HEK293T (cell line): ENCODE results near the gene SLC30A1.

Experiments used
- BHLHE40 ChIP-seq: fragments of 450-650 bp; IDR thresholded peaks from 2 replicates; pipeline ENCODE4 v1.6.1; 2016; ENCODE audit warnings: mild to moderate bottlenecking, moderate library complexity, borderline replicate concordance
- CTBP1 ChIP-seq: fragments of 450-650 bp; IDR thresholded peaks from 2 replicates; pipeline ENCODE4 v1.6.1; 2016; ENCODE audit warnings: borderline replicate concordance
- ELF4 ChIP-seq: fragments of 450-650 bp; IDR thresholded peaks from 2 replicates; pipeline ENCODE4 v1.6.1; 2017; ENCODE audit warnings: antibody characterized with exemption
- FOXA1 ChIP-seq: fragments of 450-650 bp; IDR thresholded peaks from 2 replicates; pipeline ENCODE4 v1.6.1; 2016; ENCODE audit warnings: mild to moderate bottlenecking
- FOXK2 ChIP-seq: fragments of 450-650 bp; IDR thresholded peaks from 2 replicates; pipeline ENCODE4 v1.6.1; 2016; ENCODE audit warnings: mild to moderate bottlenecking
- FOXM1 ChIP-seq: fragments of 450-650 bp; IDR thresholded peaks from 2 replicates; pipeline ENCODE4 v1.6.1; 2017; ENCODE audit warnings: mild to moderate bottlenecking, borderline replicate concordance
- HDGF ChIP-seq: fragments of 450-650 bp; IDR thresholded peaks from 2 replicates; pipeline ENCODE4 v1.6.1; 2017; ENCODE audit warnings: antibody characterized with exemption, borderline replicate concordance
- L3MBTL2 ChIP-seq: fragments of 450-650 bp; conservative IDR thresholded peaks from 2 replicates; pipeline ENCODE4 v1.6.1; 2016; ENCODE audit warnings: mild to moderate bottlenecking
- LEF1 ChIP-seq: fragments of 450-650 bp; IDR thresholded peaks from 2 replicates; pipeline ENCODE4 v1.6.1; 2017; ENCODE audit warnings: mild to moderate bottlenecking, borderline replicate concordance
- NFRKB ChIP-seq: fragments of 450-650 bp; IDR thresholded peaks from 2 replicates; pipeline ENCODE4 v1.6.1; 2016; ENCODE audit warnings: mild to moderate bottlenecking, moderate library complexity
- SP1 ChIP-seq: fragments of 450-650 bp; IDR thresholded peaks from 2 replicates; pipeline ENCODE4 v1.6.1; 2017
- SUZ12 ChIP-seq: fragments of 450-650 bp; IDR thresholded peaks from 2 replicates; pipeline ENCODE4 v1.6.1; 2016; ENCODE audit warnings: mild to moderate bottlenecking
- TARDBP ChIP-seq: fragments of 450-650 bp; IDR thresholded peaks from 2 replicates; pipeline ENCODE4 v1.6.1; 2016
- ZNF384 ChIP-seq: fragments of 450-650 bp; IDR thresholded peaks from 2 replicates; pipeline ENCODE4 v1.6.1; 2016

DNA sequence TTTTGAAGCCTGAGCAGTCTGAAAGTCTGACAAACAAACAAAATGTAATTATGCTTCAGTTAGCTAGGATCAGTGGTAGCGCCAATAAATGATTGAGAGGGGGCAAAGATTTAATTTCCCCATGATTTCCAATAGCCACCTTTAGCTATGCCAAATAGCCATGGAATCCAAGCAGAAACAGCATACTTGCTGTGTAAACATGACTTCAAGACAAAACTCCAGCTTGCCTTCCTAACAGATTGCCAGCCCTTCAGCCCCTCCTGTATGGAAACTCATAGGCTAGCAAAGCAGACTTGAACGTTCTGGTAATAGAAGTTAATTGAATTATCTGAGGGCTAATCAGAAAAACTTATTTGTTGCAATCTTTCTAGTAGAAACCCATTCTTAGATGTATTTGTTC, 25.6 kb upstream of the SLC30A1 start:
- TF ChIP-seq SP1 = no peak
- no peak for TF ChIP-seq FOXA1
- TF ChIP-seq ELF4 = no peak
- no peak for TF ChIP-seq BHLHE40
- TF ChIP-seq HDGF = no peak
- no peak for TF ChIP-seq ZNF384
- TF ChIP-seq SUZ12 = no peak
- TF ChIP-seq FOXM1 = no peak
- TF ChIP-seq L3MBTL2 = no peak
- TF ChIP-seq TARDBP = no peak
- TF ChIP-seq NFRKB = no peak
- no peak for TF ChIP-seq FOXK2
- no peak for TF ChIP-seq LEF1
- no peak for TF ChIP-seq CTBP1
